ENCODE measurements around the gene THSD7A.

The THSD7A gene

GRCh38 chr7:11835260-11835659 is 3.3 kb upstream of the THSD7A start:
- H3K27me3 ChIP-seq (ENCODE audit: insufficient read depth, low read length), result no peaks in the 10 kb centered on the region
- H3K36me3 ChIP-seq (ENCODE audit: insufficient read depth, low read length), result no peaks in the 10 kb centered on the region
- peaks cover 19% of the 10 kb centered on the region for H3K4me1 ChIP-seq (ENCODE audit: insufficient read depth, low read length)

GRCh38 chr7:11833431-11833830 is 1.4 kb upstream of the THSD7A start:
- Histone ChIP-seq H3K4me3 (ENCODE audit: low read length) (peak overlapping the region; percentile 1), H3K4me1 (ENCODE audit: insufficient read depth, low read length) (peaks cover 27% of the 10 kb centered on the region), H3K9me3 (ENCODE audit: low read length) (no peaks in the 10 kb centered on the region), H2AFZ (ENCODE audit: low read depth, low read length) (peak overlapping the region; percentile 41), H3K36me3 (ENCODE audit: insufficient read depth, low read length) (no peaks in the 10 kb centered on the region), H3K27me3 (ENCODE audit: insufficient read depth, low read length) (no peaks in the 10 kb centered on the region)

More at GRCh38 chr7:11835260-11835659, 3.3 kb upstream of the THSD7A start:
- Histone ChIP-seq H2AFZ (ENCODE audit: low read depth, low read length) (no peak overlapping the region), H3K4me3 (ENCODE audit: low read length) (no peak overlapping the region), H3K9me3 (ENCODE audit: low read length) (no peaks in the 10 kb centered on the region)

GRCh38 chr7:11831156-11831735 is 752 bp downstream of the THSD7A start:
- H3K27me3 ChIP-seq (ENCODE audit: insufficient read depth, low read length), result no peaks in the 10 kb centered on the region
- peak overlapping the region; percentile 88 for H2AFZ ChIP-seq (ENCODE audit: low read depth, low read length)
- no peaks in the 10 kb centered on the region for H3K9me3 ChIP-seq (ENCODE audit: low read length)
- no peaks in the 10 kb centered on the region for H3K36me3 ChIP-seq (ENCODE audit: insufficient read depth, low read length)
- H3K4me3 ChIP-seq (ENCODE audit: low read length), result peak overlapping the region; percentile 68
- H3K4me1 ChIP-seq (ENCODE audit: insufficient read depth, low read length), result peaks cover 29% of the 10 kb centered on the region

GRCh38 chr7:11830582-11831155 is 1.3 kb downstream of the THSD7A start:
- Histone ChIP-seq H3K27me3 (ENCODE audit: insufficient read depth, low read length) (no peaks in the 10 kb centered on the region), H2AFZ (ENCODE audit: low read depth, low read length) (peak overlapping the region; percentile 88), H3K9me3 (ENCODE audit: low read length) (no peaks in the 10 kb centered on the region), H3K4me1 (ENCODE audit: insufficient read depth, low read length) (peaks cover 29% of the 10 kb centered on the region), H3K36me3 (ENCODE audit: insufficient read depth, low read length) (no peaks in the 10 kb centered on the region), H3K4me3 (ENCODE audit: low read length) (peak overlapping the region; percentile 68)

GRCh38 chr7:11829954-11830353 is 2.0 kb downstream of the THSD7A start:
- H3K36me3 ChIP-seq (ENCODE audit: insufficient read depth, low read length), result no peaks in the 10 kb centered on the region
- H3K4me3 ChIP-seq (ENCODE audit: low read length), result peak overlapping the region; percentile 68
- no peaks in the 10 kb centered on the region for H3K27me3 ChIP-seq (ENCODE audit: insufficient read depth, low read length)
- no peaks in the 10 kb centered on the region for H3K9me3 ChIP-seq (ENCODE audit: low read length)
- H3K4me1 ChIP-seq (ENCODE audit: insufficient read depth, low read length), result peaks cover 29% of the 10 kb centered on the region
- peak overlapping the region; percentile 88 for H2AFZ ChIP-seq (ENCODE audit: low read depth, low read length)

GRCh38 chr7:11819947-11820346 is 12.1 kb downstream of the THSD7A start:
- H2AFZ ChIP-seq (ENCODE audit: low read depth, low read length), result no peak overlapping the region
- H3K4me3 ChIP-seq (ENCODE audit: low read length), result no peak overlapping the region
- H3K4me1 ChIP-seq (ENCODE audit: insufficient read depth, low read length), result no peaks in the 10 kb centered on the region
- no peaks in the 10 kb centered on the region for H3K36me3 ChIP-seq (ENCODE audit: insufficient read depth, low read length)
- no peaks in the 10 kb centered on the region for H3K9me3 ChIP-seq (ENCODE audit: low read length)
- H3K27me3 ChIP-seq (ENCODE audit: insufficient read depth, low read length), result no peaks in the 10 kb centered on the region

- H3K36me3 ChIP-seq (ENCODE audit: insufficient read depth, low read length), result no peaks in the 10 kb centered on the region
- H3K4me3 ChIP-seq (ENCODE audit: low read length), result no peak overlapping the region
- H3K27me3 ChIP-seq (ENCODE audit: insufficient read depth, low read length), result no peaks in the 10 kb centered on the region
- H3K9me3 ChIP-seq (ENCODE audit: low read length), result no peaks in the 10 kb centered on the region
- H3K4me1 ChIP-seq (ENCODE audit: insufficient read depth, low read length), result no peaks in the 10 kb centered on the region
- no peak overlapping the region for H2AFZ ChIP-seq (ENCODE audit: low read depth, low read length)
These were observed 12.7 kb downstream of the THSD7A start for GRCh38 chr7:11819271-11819670.

GRCh38 chr7:11818281-11818680 is 13.7 kb downstream of the THSD7A start:
- H3K27me3 ChIP-seq (ENCODE audit: insufficient read depth, low read length), result no peaks in the 10 kb centered on the region
- H2AFZ ChIP-seq (ENCODE audit: low read depth, low read length), result no peak overlapping the region
- no peaks in the 10 kb centered on the region for H3K4me1 ChIP-seq (ENCODE audit: insufficient read depth, low read length)
- H3K9me3 ChIP-seq (ENCODE audit: low read length), result no peaks in the 10 kb centered on the region
- no peaks in the 10 kb centered on the region for H3K36me3 ChIP-seq (ENCODE audit: insufficient read depth, low read length)
- no peak overlapping the region for H3K4me3 ChIP-seq (ENCODE audit: low read length)

GRCh38 chr7:11817111-11817740 is 14.8 kb downstream of the THSD7A start:
- Histone ChIP-seq H3K9me3 (ENCODE audit: low read length) (no peaks in the 10 kb centered on the region), H3K4me3 (ENCODE audit: low read length) (no peak overlapping the region), H3K4me1 (ENCODE audit: insufficient read depth, low read length) (peaks cover under 1% of the 10 kb centered on the region), H3K27me3 (ENCODE audit: insufficient read depth, low read length) (no peaks in the 10 kb centered on the region), H2AFZ (ENCODE audit: low read depth, low read length) (no peak overlapping the region), H3K36me3 (ENCODE audit: insufficient read depth, low read length) (no peaks in the 10 kb centered on the region)

- H3K9me3 ChIP-seq (ENCODE audit: low read length), result no peaks in the 10 kb centered on the region
- no peak overlapping the region for H2AFZ ChIP-seq (ENCODE audit: low read depth, low read length)
- H3K4me1 ChIP-seq (ENCODE audit: insufficient read depth, low read length), result peaks cover 10% of the 10 kb centered on the region
- no peaks in the 10 kb centered on the region for H3K36me3 ChIP-seq (ENCODE audit: insufficient read depth, low read length)
- no peak overlapping the region for H3K4me3 ChIP-seq (ENCODE audit: low read length)
- no peaks in the 10 kb centered on the region for H3K27me3 ChIP-seq (ENCODE audit: insufficient read depth, low read length)
These were observed 20.3 kb downstream of the THSD7A start for GRCh38 chr7:11811709-11812108.

GRCh38 chr7:11810043-11810625 is 21.9 kb downstream of the THSD7A start:
- Histone ChIP-seq H3K36me3 (ENCODE audit: insufficient read depth, low read length) (no peaks in the 10 kb centered on the region), H3K9me3 (ENCODE audit: low read length) (no peaks in the 10 kb centered on the region), H2AFZ (ENCODE audit: low read depth, low read length) (no peak overlapping the region), H3K4me3 (ENCODE audit: low read length) (no peak overlapping the region), H3K4me1 (ENCODE audit: insufficient read depth, low read length) (peaks cover 10% of the 10 kb centered on the region), H3K27me3 (ENCODE audit: insufficient read depth, low read length) (no peaks in the 10 kb centered on the region)

- Histone ChIP-seq H3K4me1 (ENCODE audit: insufficient read depth, low read length) (peaks cover 8% of the 10 kb centered on the region), H3K27me3 (ENCODE audit: insufficient read depth, low read length) (no peaks in the 10 kb centered on the region), H3K9me3 (ENCODE audit: low read length) (no peaks in the 10 kb centered on the region), H2AFZ (ENCODE audit: low read depth, low read length) (no peak overlapping the region), H3K4me3 (ENCODE audit: low read length) (no peak overlapping the region), H3K36me3 (ENCODE audit: insufficient read depth, low read length) (no peaks in the 10 kb centered on the region)
These were observed 25.0 kb downstream of the THSD7A start for GRCh38 chr7:11807000-11807399.

- Histone ChIP-seq H3K36me3 (ENCODE audit: insufficient read depth, low read length) (no peaks in the 10 kb centered on the region), H2AFZ (ENCODE audit: low read depth, low read length) (no peak overlapping the region), H3K4me3 (ENCODE audit: low read length) (no peak overlapping the region), H3K9me3 (ENCODE audit: low read length) (no peaks in the 10 kb centered on the region), H3K27me3 (ENCODE audit: insufficient read depth, low read length) (no peaks in the 10 kb centered on the region), H3K4me1 (ENCODE audit: insufficient read depth, low read length) (no peaks in the 10 kb centered on the region)
These were observed 27.4 kb downstream of the THSD7A start for GRCh38 chr7:11804621-11805020.

Data from neuron (in vitro differentiated cells).